22Rv1 (cell line): Measurements from ENCODE around the gene ZSCAN16.

Experiments
- CTCF ChIP-seq: fragments of 450-650 bp; IDR thresholded peaks from 2 replicates; pipeline ENCODE4 v1.5.1; 2017; ENCODE audit warnings: mild to moderate bottlenecking
- ZFX ChIP-seq: fragments of 450-650 bp; IDR thresholded peaks from 2 replicates; pipeline ENCODE4 v1.6.1; 2017; ENCODE audit warnings: antibody characterized with exemption, borderline replicate concordance

- TF ChIP-seq CTCF, result no peak
- no peak for TF ChIP-seq ZFX
Observed at GRCh38 chr6:28134716-28135115, 10.3 kb downstream of the ZSCAN16 start.
